Hepatocyte (in vitro differentiated cells): ENCODE data around the gene PERCC1.

Experiments
- CTCF ChIP-seq: fragments of 200-600 bp; sonication (generic); IDR thresholded peaks from 2 replicates; pipeline ENCODE4 v1.5.1; 2016; ENCODE audit warnings: antibody characterized with exemption, mild to moderate bottlenecking; ENCODE audit not compliant: poor library complexity
- EZH2phosphoT487 ChIP-seq: fragments of 200-600 bp; sonication (generic); IDR thresholded peaks from one replicate; pipeline ENCODE4 v1.6.1; 2018; ENCODE audit warnings: antibody characterized with exemption, mild to moderate bottlenecking, low read depth, moderate library complexity; ENCODE audit not compliant: unreplicated experiment, severe bottlenecking

DNA sequence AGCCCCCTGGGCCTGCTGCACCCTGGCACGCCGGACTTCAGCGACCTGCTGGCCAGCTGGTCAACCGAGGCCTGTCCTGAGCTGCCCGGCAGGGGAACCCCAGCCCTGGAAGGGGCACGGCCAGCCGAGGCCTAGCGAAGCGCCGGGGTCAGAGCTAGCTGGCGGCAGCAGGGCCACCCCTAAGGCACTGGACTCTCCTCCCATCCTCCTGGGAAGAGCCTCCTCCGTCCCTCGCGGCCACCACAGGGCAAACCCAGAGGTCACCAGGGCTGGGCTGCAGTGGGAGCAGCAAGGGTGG is 2.3 kb downstream of the PERCC1 start:
- no peak for TF ChIP-seq CTCF
- no peak for TF ChIP-seq EZH2phosphoT487
